A549 (cell line): ENCODE data around the gene KIF1A. TPM values are rescaled to one million over a fixed set of nuclear protein-coding genes. Genes with fewer than 3 reads are reported as not detected.

Experiments used
- ATAC-seq, 2 experiments: fragments of 200-7000 bp in 1 of 2; fragments of >200 bp in 1 of 2; cut with Nextera tagmentation in 1 of 2; cut with Tn5 transposase in 1 of 2; 3 replicates each; pipeline versions ENCODE4 v1.8.0 to v1.9.1; 2018 to 2020; ENCODE audit warnings: mild to moderate bottlenecking in 1 of 2, moderate library complexity in 1 of 2
- CTCF ChIA-PET: fragments of 300-600 bp; sonication (Branson Sonifier 250); formaldehyde crosslinking; extraction: SDS; loops from one replicate; lab custom pipeline; 2021; ENCODE audit warnings: antibody characterized with exemption, inconsistent platforms; lab: Yijun Ruan, JAX
- POLR2A ChIA-PET: fragments of 350-600 bp; formaldehyde crosslinking; extraction: SDS; loops from one replicate; lab custom pipeline; 2021; ENCODE audit warnings: antibody characterized with exemption, inconsistent platforms; lab: Yijun Ruan, JAX
- DNase-seq, 2 experiments: peaks; one replicate each; pipeline versions ENCODE4 v3.0.0 to v3.0.0-alpha.2; 2011 to 2016; ENCODE audit warnings: low read depth in 1 of 2, low spot score in 1 of 2
- FAIRE-seq: peaks from 2 replicates; lab custom pipeline; 2011; peaks lifted over from hg19 to GRCh38; lab: Jason Lieb, UNC
- H3K27ac ChIP-seq, 2 experiments: fragments of >200 bp; sonication (Bioruptor Twin); formaldehyde crosslinking; 3 replicates each; pipeline ENCODE4 v1.5.1; 2016 to 2017
- H3K4me1 ChIP-seq: fragments of >200 bp; sonication (Bioruptor Twin); formaldehyde crosslinking; 3 replicates; pipeline ENCODE4 v1.6.1; 2016
- H3K4me2 ChIP-seq: fragments of >200 bp; sonication (Bioruptor Twin); formaldehyde crosslinking; 3 replicates; pipeline ENCODE4 v1.6.1; 2016
- H3K4me3 ChIP-seq: fragments of >200 bp; sonication (Bioruptor Twin); formaldehyde crosslinking; 3 replicates; pipeline ENCODE4 v1.5.1; 2016
- H3K9me3 ChIP-seq: fragments of >200 bp; sonication (Bioruptor Twin); formaldehyde crosslinking; 3 replicates; pipeline ENCODE4 v1.6.1; 2016
- ATOH8 ChIP-seq: fragments of 250-450 bp; sonication (Bioruptor Pico); IDR thresholded peaks from 2 replicates; pipeline ENCODE4 v1.5.0; 2020; ENCODE audit warnings: low read depth, mild to moderate bottlenecking, moderate library complexity
- BHLHE40 ChIP-seq: IDR thresholded peaks from 2 replicates; pipeline ENCODE4 v1.6.1; 2012; ENCODE audit warnings: low read depth, low read length, inconsistent platforms
- CBX8 ChIP-seq: fragments of 200-600 bp; sonication (generic); IDR thresholded peaks from 2 replicates; pipeline ENCODE4 v1.6.1; 2016
- CHD2 ChIP-seq: fragments of 150-350 bp; IDR thresholded peaks from 2 replicates; pipeline ENCODE4 v1.6.1; 2014; ENCODE audit warnings: low read length; ENCODE audit not compliant: partially characterized antibody
- E2F6 ChIP-seq: IDR thresholded peaks from 2 replicates; pipeline ENCODE4 v1.6.1; 2012; ENCODE audit warnings: low read depth, borderline replicate concordance
- EHMT2 ChIP-seq: fragments of 200-600 bp; sonication (generic); IDR thresholded peaks from 2 replicates; pipeline ENCODE4 v1.6.1; 2016; ENCODE audit warnings: antibody characterized with exemption, low read depth, mild to moderate bottlenecking, moderate library complexity
- FOXS1 ChIP-seq: fragments of 250-450 bp; sonication (Bioruptor Pico); IDR thresholded peaks from 2 replicates; pipeline ENCODE4 v1.5.0; 2020; ENCODE audit warnings: mild to moderate bottlenecking, moderate library complexity
- HEYL ChIP-seq: fragments of 250-450 bp; sonication (Bioruptor Pico); IDR thresholded peaks from 2 replicates; pipeline ENCODE4 v1.8.0; 2021; ENCODE audit warnings: mild to moderate bottlenecking, moderate library complexity
- KDM1A ChIP-seq: fragments of 200-600 bp; sonication (generic); IDR thresholded peaks from 2 replicates; pipeline ENCODE4 v1.6.1; 2016; ENCODE audit warnings: low read depth, mild to moderate bottlenecking
- KDM5A ChIP-seq: fragments of 200-600 bp; sonication (generic); IDR thresholded peaks from 2 replicates; pipeline ENCODE4 v1.6.1; 2016; ENCODE audit warnings: antibody characterized with exemption, mild to moderate bottlenecking
- MAFK ChIP-seq: fragments of 450-650 bp; IDR thresholded peaks from 2 replicates; pipeline ENCODE4 v1.6.1; 2014; ENCODE audit not compliant: partially characterized antibody
- MYC ChIP-seq: IDR thresholded peaks from 2 replicates; pipeline ENCODE4 v1.6.1; 2012; ENCODE audit warnings: mild to moderate bottlenecking, inconsistent platforms, low read length, improper control_type of control experiment, borderline replicate concordance
- NR3C1 ChIP-seq: fragments of >200 bp; sonication (Bioruptor Twin); formaldehyde crosslinking; IDR thresholded peaks from 3 replicates; pipeline ENCODE4 v1.6.1; 2017
- PHF8 ChIP-seq: fragments of 200-600 bp; sonication (generic); IDR thresholded peaks from 2 replicates; pipeline ENCODE4 v1.6.1; 2016; ENCODE audit warnings: low read depth, mild to moderate bottlenecking, antibody characterized with exemption, moderate library complexity, borderline replicate concordance
- POLR2A ChIP-seq: IDR thresholded peaks from 2 replicates; pipeline ENCODE4 v1.6.1; 2012; ENCODE audit warnings: mild to moderate bottlenecking, low read length
- POLR2AphosphoS2 ChIP-seq: conservative IDR thresholded peaks from 2 replicates; pipeline ENCODE4 v1.6.1; 2012; ENCODE audit warnings: low read length, improper control_type of control experiment, inconsistent platforms
- RAD21 ChIP-seq, 2 experiments: fragments of >200 bp in 1 of 2; sonication (Bioruptor Twin) in 1 of 2; formaldehyde crosslinking in 1 of 2; IDR thresholded peaks in 1 of 2; conservative IDR thresholded peaks in 1 of 2; 2 replicates in 1 of 2; 3 replicates in 1 of 2; pipeline ENCODE4 v1.6.1; 2012 to 2018; ENCODE audit warnings: inconsistent platforms in 1 of 2
- RNF2 ChIP-seq: fragments of 200-600 bp; sonication (generic); IDR thresholded peaks from 2 replicates; pipeline ENCODE4 v1.6.1; 2016; ENCODE audit warnings: low read depth, mild to moderate bottlenecking, antibody characterized with exemption, moderate library complexity, borderline replicate concordance
- TP53 ChIP-seq: fragments of 250-450 bp; sonication (Bioruptor Pico); IDR thresholded peaks from 2 replicates; pipeline ENCODE4 v1.5.0; 2021; ENCODE audit warnings: mild to moderate bottlenecking, moderate library complexity
- WGBS: methylation state at CpG from one replicate; pipeline ENCODE4 v1.1.6; 2017; ENCODE audit errors: missing lambda C conversion rate; 5-methylcytosine and 5-hydroxymethylcytosine counted together
- polyA plus RNA-seq, 4 experiments: library from polyadenylated mRNA; depleted of rRNA in 3 of 4; stranded (reverse); fragments of >200 nt; fragmentation: RNase III in 1 of 4; extraction: RNeasy Plus Mini Kit Qiagen cat#74134 plus additional on column Dnase treatment in 1 of 4; gene quantifications; 2 replicates in 3 of 4; 3 replicates in 1 of 4; pipeline ENCODE4 v1.2.3, GENCODE V29; 2011 to 2017
- TF ChIP-seq, protein P1 (sequence below): IDR thresholded peaks from 2 replicates; pipeline ENCODE4 v1.6.1; 2012
- TF ChIP-seq, protein P2 (sequence below): IDR thresholded peaks from 2 replicates; pipeline ENCODE4 v1.6.1; 2012
- TF ChIP-seq, protein P3 (sequence below): fragments of 200-600 bp; sonication (generic); IDR thresholded peaks from 2 replicates; pipeline ENCODE4 v1.6.1; 2016; ENCODE audit warnings: antibody characterized with exemption, mild to moderate bottlenecking, moderate library complexity

Gene KIF1A
- polyA plus RNA-seq, 2 of the 4 experiments (the other 2 are of a cell fraction) = 0.28 to 0.50 TPM

DNA sequence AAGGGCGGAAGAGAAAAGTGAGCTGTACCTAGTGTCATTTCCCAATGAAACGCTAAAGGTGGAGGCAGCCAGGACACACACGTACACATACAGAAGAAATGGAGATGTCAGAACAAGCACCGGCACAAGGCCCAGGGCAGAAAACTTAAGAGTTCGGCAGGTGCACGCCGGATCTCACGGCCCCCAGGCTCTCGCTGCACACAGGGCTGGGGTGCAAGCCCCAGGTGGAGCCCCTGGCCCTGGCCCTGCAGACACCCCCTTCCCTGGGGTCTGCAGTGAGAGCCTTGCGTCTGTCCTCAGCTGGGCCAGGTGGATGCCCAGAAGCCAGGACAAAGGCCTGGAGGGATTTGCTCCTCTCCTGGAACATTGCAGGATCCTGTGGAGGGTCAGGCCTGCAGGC, 91.7 kb downstream of the KIF1A start:
- Histone ChIP-seq H3K9me3 (no peaks in the 10 kb centered on the region), H3K4me2 (no peak overlapping the region), H3K4me1 (no peaks in the 10 kb centered on the region), H3K27ac (no peak overlapping the region), H3K4me3 (no peak overlapping the region)
- TF ChIP-seq CHD2 (no peak), BHLHE40 (no peak), TP53 (no peak), RNF2 (no peak), MYC (no peak), MAFK (no peak), RAD21 (conservative IDR thresholded peaks at IDR 0.05 in 1 of 2, IDR thresholded peaks at IDR 0.05 in 1 of 2) (no peak), CBX8 (no peak), E2F6 (no peak), POLR2AphosphoS2 (no peak), FOXS1 (CRISPR knock-in tag) (no peak), EHMT2 (no peak), PHF8 (no peak), NR3C1 (no peak), KDM5A (no peak)
- TF ChIP-seq, protein P1, sequence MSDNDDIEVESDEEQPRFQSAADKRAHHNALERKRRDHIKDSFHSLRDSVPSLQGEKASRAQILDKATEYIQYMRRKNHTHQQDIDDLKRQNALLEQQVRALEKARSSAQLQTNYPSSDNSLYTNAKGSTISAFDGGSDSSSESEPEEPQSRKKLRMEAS = no peak
- TF ChIP-seq, protein P2, sequence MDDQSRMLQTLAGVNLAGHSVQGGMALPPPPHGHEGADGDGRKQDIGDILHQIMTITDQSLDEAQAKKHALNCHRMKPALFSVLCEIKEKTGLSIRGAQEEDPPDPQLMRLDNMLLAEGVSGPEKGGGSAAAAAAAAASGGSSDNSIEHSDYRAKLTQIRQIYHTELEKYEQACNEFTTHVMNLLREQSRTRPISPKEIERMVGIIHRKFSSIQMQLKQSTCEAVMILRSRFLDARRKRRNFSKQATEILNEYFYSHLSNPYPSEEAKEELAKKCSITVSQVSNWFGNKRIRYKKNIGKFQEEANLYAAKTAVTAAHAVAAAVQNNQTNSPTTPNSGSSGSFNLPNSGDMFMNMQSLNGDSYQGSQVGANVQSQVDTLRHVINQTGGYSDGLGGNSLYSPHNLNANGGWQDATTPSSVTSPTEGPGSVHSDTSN = no peak
- TF ChIP-seq, protein P3, sequence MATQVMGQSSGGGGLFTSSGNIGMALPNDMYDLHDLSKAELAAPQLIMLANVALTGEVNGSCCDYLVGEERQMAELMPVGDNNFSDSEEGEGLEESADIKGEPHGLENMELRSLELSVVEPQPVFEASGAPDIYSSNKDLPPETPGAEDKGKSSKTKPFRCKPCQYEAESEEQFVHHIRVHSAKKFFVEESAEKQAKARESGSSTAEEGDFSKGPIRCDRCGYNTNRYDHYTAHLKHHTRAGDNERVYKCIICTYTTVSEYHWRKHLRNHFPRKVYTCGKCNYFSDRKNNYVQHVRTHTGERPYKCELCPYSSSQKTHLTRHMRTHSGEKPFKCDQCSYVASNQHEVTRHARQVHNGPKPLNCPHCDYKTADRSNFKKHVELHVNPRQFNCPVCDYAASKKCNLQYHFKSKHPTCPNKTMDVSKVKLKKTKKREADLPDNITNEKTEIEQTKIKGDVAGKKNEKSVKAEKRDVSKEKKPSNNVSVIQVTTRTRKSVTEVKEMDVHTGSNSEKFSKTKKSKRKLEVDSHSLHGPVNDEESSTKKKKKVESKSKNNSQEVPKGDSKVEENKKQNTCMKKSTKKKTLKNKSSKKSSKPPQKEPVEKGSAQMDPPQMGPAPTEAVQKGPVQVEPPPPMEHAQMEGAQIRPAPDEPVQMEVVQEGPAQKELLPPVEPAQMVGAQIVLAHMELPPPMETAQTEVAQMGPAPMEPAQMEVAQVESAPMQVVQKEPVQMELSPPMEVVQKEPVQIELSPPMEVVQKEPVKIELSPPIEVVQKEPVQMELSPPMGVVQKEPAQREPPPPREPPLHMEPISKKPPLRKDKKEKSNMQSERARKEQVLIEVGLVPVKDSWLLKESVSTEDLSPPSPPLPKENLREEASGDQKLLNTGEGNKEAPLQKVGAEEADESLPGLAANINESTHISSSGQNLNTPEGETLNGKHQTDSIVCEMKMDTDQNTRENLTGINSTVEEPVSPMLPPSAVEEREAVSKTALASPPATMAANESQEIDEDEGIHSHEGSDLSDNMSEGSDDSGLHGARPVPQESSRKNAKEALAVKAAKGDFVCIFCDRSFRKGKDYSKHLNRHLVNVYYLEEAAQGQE = no peak
- 68% methylated on average over 10 of the region's 10 CpGs for WGBS
- FAIRE-seq (no peak), ATAC-seq (no peak), DNase-seq (no peak)
- ChIA-PET POLR2A (no interaction called here), CTCF (no interaction called here)

GRCh38 chr2:240727913-240728312, 92.1 kb downstream of the KIF1A start:
- CTCF ChIA-PET = no interaction called here

More at GRCh38 chr2:240727913-240728312, 92.1 kb downstream of the KIF1A start:
- no peak overlapping the region for H3K4me3 ChIP-seq
- no peaks in the 10 kb centered on the region for H3K4me1 ChIP-seq
- FAIRE-seq (no peak), ATAC-seq (no peak), DNase-seq (no peak)
- no peaks in the 10 kb centered on the region for H3K9me3 ChIP-seq
- 47% methylated on average over 7 of the region's 15 CpGs for WGBS
- POLR2A ChIA-PET = no interaction called here
- TF ChIP-seq POLR2A = no peak
- no peak for TF ChIP-seq ATOH8 (CRISPR knock-in tag)
- TF ChIP-seq HEYL (CRISPR knock-in tag) = no peak
- no peak for TF ChIP-seq KDM1A
- H3K27ac ChIP-seq = no peak overlapping the region
- no peak overlapping the region for H3K4me2 ChIP-seq
